Measurements from ENCODE around the gene CAMKK2. TPM values are rescaled to one million over a fixed set of nuclear protein-coding genes. Genes with fewer than 3 reads are reported as not detected.

Gene CAMKK2
- total and polyA plus RNA-seq, 2 of the 13 experiments (the other 11 are each of a cell fraction or from before 2014, with no cell fraction given) = 18.8 to 20.0 TPM

DNA sequence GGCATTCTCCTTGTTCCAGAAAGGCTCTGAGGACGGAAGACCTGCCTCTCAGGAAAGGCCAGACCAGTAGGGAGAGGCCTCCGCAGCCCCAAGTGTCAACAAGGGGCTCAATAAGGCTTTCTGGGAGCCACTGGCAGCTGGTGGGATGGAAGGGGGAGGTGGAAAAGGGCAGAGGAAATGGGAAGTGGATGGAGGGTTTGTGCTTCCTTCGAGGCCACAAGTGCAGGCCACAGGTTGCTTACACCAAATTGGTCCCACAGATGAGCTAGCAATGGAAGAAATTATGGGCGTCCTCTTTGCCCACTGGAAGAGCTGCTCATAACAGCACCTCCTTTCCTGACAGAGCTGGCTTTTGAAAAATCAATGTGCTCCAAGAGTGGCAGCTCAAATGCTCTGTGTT lies 58.4 kb downstream of the CAMKK2 start:
- H3K4me3 ChIP-seq (replicated peaks in 1 of 3; ENCODE audit: insufficient read depth in 1 of 3, low read depth in 2 of 3, low read length in 3 of 3) = no peak overlapping the region
- H3K9ac ChIP-seq (ENCODE audit: insufficient read depth, low read depth, low read length) = no peak overlapping the region
- BruUV-seq (replicated peaks) = no TSS peak
- WGBS (ENCODE audit: low lambda C conversion rate) = 100% methylated on average over 3 of the region's 4 CpGs
- intact Hi-C loops (cut with micrococcal nuclease; ENCODE audit: unreplicated experiment) (no loop called here), in situ Hi-C loops (cut with HindIII; ENCODE audit: extremely low pct_ligation_motif_present, low pct_unique_long_range_greater_than_20kb) (no loop called here)
- no peak for ATAC-seq
- no peak for TF ChIP-seq ZNF720 (CRISPR knock-in tag; IDR thresholded peaks at IDR 0.05)
- H3K4me2 ChIP-seq (ENCODE audit: low read depth, low read length) = no peak overlapping the region
- ChIA-PET CTCF (ENCODE audit: low intra/inter-chr PET ratio, low total read pairs) (no interaction called here), POLR2A (no interaction called here)
- no peak overlapping the region for H2AFZ ChIP-seq (ENCODE audit: low read length)
- no peaks in the 10 kb centered on the region for H4K20me1 ChIP-seq (ENCODE audit: insufficient read depth, low read length)
- H3K79me2 ChIP-seq (ENCODE audit: insufficient read depth, low read length) = no peaks in the 10 kb centered on the region
- H3K4me1 ChIP-seq (ENCODE audit: insufficient read depth, low read length) = no peaks in the 10 kb centered on the region
- no peaks in the 10 kb centered on the region for H3K27me3 ChIP-seq (ENCODE audit: control insufficient read depth in 1 of 2, insufficient read depth in 2 of 2, low read length in 2 of 2)
- no peaks in the 10 kb centered on the region for H3K9me3 ChIP-seq (ENCODE audit: low read length)
- DNase-seq (ENCODE audit: low spot score) = no peak
- no peak for FAIRE-seq
- H3K36me3 ChIP-seq (replicated peaks in 1 of 2; ENCODE audit: control insufficient read depth in 1 of 2, insufficient read depth in 2 of 2, low read length in 2 of 2) = peaks cover 10 to 16% of the 10 kb centered on the region in 2 experiments; a peak in 3 of 5 replicates
- H3K27ac ChIP-seq (ENCODE audit: extremely low read length, insufficient read depth, low read length) = no peak overlapping the region

DNA sequence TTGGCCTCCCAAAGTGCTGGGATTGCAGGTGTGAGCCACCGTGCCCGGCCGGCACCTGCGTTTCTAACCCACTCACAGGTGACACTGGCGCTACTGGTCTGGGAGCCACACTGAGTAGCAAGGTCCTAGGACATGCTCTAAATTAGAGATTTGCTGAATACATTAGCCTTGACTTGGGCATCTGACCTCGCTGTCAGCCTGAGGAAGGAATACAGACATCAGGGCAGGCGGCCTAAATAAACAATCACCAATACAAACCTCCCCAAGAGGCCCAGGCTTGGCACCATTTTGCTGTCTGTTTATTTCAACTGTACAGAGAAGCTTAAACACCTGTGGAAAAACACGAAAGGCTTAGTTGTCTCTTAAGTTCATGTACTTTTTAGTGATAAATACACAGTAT lies 59.1 kb downstream of the CAMKK2 start:
- FAIRE-seq = no peak
- CTCF ChIA-PET (ENCODE audit: low intra/inter-chr PET ratio, low total read pairs) = no interaction called here

More for the DNA sequence above, 59.1 kb downstream of the CAMKK2 start:
- Histone ChIP-seq H3K36me3 (replicated peaks in 1 of 2; ENCODE audit: control insufficient read depth in 1 of 2, insufficient read depth in 2 of 2, low read length in 2 of 2) (peaks cover 10 to 16% of the 10 kb centered on the region in 2 experiments; a peak in 3 of 5 replicates), H3K9ac (ENCODE audit: insufficient read depth, low read depth, low read length) (no peak overlapping the region), H3K27ac (ENCODE audit: extremely low read length, insufficient read depth, low read length) (no peak overlapping the region), H3K4me3 (replicated peaks in 1 of 3; ENCODE audit: insufficient read depth in 1 of 3, low read depth in 2 of 3, low read length in 3 of 3) (no peak overlapping the region), H3K27me3 (ENCODE audit: control insufficient read depth in 1 of 2, insufficient read depth in 2 of 2, low read length in 2 of 2) (no peaks in the 10 kb centered on the region), H3K4me1 (ENCODE audit: insufficient read depth, low read length) (no peaks in the 10 kb centered on the region), H3K9me3 (ENCODE audit: low read length) (no peaks in the 10 kb centered on the region), H4K20me1 (ENCODE audit: insufficient read depth, low read length) (no peaks in the 10 kb centered on the region), H3K79me2 (ENCODE audit: insufficient read depth, low read length) (no peaks in the 10 kb centered on the region), H2AFZ (ENCODE audit: low read length) (no peak overlapping the region), H3K4me2 (ENCODE audit: low read depth, low read length) (no peak overlapping the region)
- no peak for ATAC-seq
- TF ChIP-seq PAF1 (CRISPR knock-in tag; IDR thresholded peaks at IDR 0.05) (no peak), KMT2A (CRISPR knock-in tag; IDR thresholded peaks at IDR 0.05) (no peak), ZNF121 (CRISPR knock-in tag; IDR thresholded peaks at IDR 0.05) (0 out of 2 replicates have a peak, but pooled peaks have one; percentile 16)
- TF ChIP-seq, protein P1, sequence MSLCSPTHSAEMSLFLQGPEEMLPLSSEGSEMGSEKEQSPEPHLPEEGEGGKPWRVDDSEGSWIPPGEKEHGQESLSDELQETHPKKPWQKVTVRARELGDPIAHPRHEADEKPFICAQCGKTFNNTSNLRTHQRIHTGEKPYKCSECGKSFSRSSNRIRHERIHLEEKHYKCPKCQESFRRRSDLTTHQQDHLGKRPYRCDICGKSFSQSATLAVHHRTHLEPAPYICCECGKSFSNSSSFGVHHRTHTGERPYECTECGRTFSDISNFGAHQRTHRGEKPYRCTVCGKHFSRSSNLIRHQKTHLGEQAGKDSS (CRISPR knock-in tag; IDR thresholded peaks at IDR 0.05; ENCODE audit: borderline replicate concordance, low read depth) = no peak
- in situ Hi-C loops (cut with HindIII; ENCODE audit: extremely low pct_ligation_motif_present, low pct_unique_long_range_greater_than_20kb) (no loop called here), intact Hi-C loops (cut with micrococcal nuclease; ENCODE audit: unreplicated experiment) (no loop called here)
- WGBS (ENCODE audit: low lambda C conversion rate) = 87% methylated on average over 8 of the region's 8 CpGs
- POLR2A ChIA-PET = no interaction called here
- BruUV-seq (replicated peaks) = no TSS peak
- no peak for DNase-seq (ENCODE audit: low spot score)
